Endothelial cell of umbilical vein (primary cell): ENCODE data around the gene MRAP. TPM values are rescaled to one million over a fixed set of nuclear protein-coding genes. Genes with fewer than 3 reads are reported as not detected.

ENCODE experiments used
- BruUV-seq: library from RNA; stranded (reverse); fragments of 400-500 nt; replicated peaks from 2 replicates; lab custom pipeline; 2021; lab: Mats Ljungman, UMichigan
- CTCF ChIA-PET: fragments of 300-600, 350-600 bp; sonication (Branson Sonifier 250); formaldehyde crosslinking; loops from one replicate; lab custom pipeline; 2021; ENCODE audit warnings: antibody characterized with exemption, inconsistent platforms; lab: Charles Lee
- POLR2A ChIA-PET: fragments of 300-600, 350-600 bp; sonication (Branson Sonifier 250); formaldehyde crosslinking; loops from one replicate; lab custom pipeline; 2021; ENCODE audit warnings: antibody characterized with exemption, inconsistent platforms; lab: Charles Lee
- DNase-seq: peaks from one replicate; pipeline ENCODE4 v3.0.0-alpha.2; 2011; ENCODE audit warnings: low read depth, low spot score
- FAIRE-seq: peaks from 2 replicates; lab custom pipeline; 2011; peaks lifted over from hg19 to GRCh38; lab: Jason Lieb, UNC
- H2AFZ ChIP-seq: 2 replicates; pipeline ENCODE4 v1.6.0; 2012; ENCODE audit warnings: low read depth, low read length, control low read depth, inconsistent platforms
- H3K27ac ChIP-seq: 2 replicates; pipeline ENCODE4 v1.5.1; 2011; ENCODE audit warnings: low read depth, mild to moderate bottlenecking, control low read depth, low read length, moderate library complexity; ENCODE audit not compliant: insufficient read depth
- H3K27me3 ChIP-seq, 2 experiments: 2 replicates each; pipeline versions ENCODE4 v1.6.0 to v1.6.1; 2011; ENCODE audit warnings: low read length in 2 of 2, mixed read lengths in 1 of 2; ENCODE audit not compliant: control insufficient read depth in 2 of 2, insufficient read depth in 2 of 2
- H3K36me3 ChIP-seq, 2 experiments: 2 replicates in 1 of 2; 3 replicates in 1 of 2; pipeline ENCODE4 v1.5.1; 2011; ENCODE audit warnings: low read length in 2 of 2, mild to moderate bottlenecking in 1 of 2, moderate library complexity in 1 of 2; ENCODE audit not compliant: control insufficient read depth in 2 of 2, insufficient read depth in 2 of 2; ENCODE audit errors: extremely low read depth in 1 of 2
- H3K4me1 ChIP-seq: 3 replicates; pipeline ENCODE4 v1.5.1; 2011; ENCODE audit warnings: mild to moderate bottlenecking, low read length; ENCODE audit not compliant: control insufficient read depth, insufficient read depth; ENCODE audit errors: extremely low read depth
- H3K4me2 ChIP-seq: 2 replicates; pipeline ENCODE4 v1.6.1; 2011; ENCODE audit warnings: low read length, control low read depth, mixed read lengths; ENCODE audit not compliant: insufficient read depth
- H3K4me3 ChIP-seq, 3 experiments: fragments of 200-600 bp in 1 of 3; sonication (generic), shearing (Covaris generic) in 1 of 3; replicated peaks in 1 of 3; 2 replicates each; pipeline ENCODE4 v1.5.1; 2011 to 2016; ENCODE audit warnings: control low read depth in 3 of 3, low read length in 3 of 3, mild to moderate bottlenecking in 2 of 3, inconsistent platforms in 1 of 3, low read depth in 1 of 3, moderate library complexity in 1 of 3; ENCODE audit not compliant: insufficient read depth in 1 of 3
- H3K79me2 ChIP-seq: 2 replicates; pipeline ENCODE4 v1.6.0; 2012; ENCODE audit warnings: low read length, inconsistent platforms; ENCODE audit not compliant: control insufficient read depth, insufficient read depth
- H3K9ac ChIP-seq: replicated peaks from 2 replicates; pipeline ENCODE3; 2011; ENCODE audit warnings: low read length, control low read depth; ENCODE audit not compliant: insufficient read depth; ENCODE audit errors: extremely low read depth
- H3K9me1 ChIP-seq: replicated peaks from 3 replicates; pipeline ENCODE4 v1.6.0; 2011; ENCODE audit warnings: mild to moderate bottlenecking, low read length; ENCODE audit not compliant: control insufficient read depth, insufficient read depth; ENCODE audit errors: extremely low read depth
- H3K9me3 ChIP-seq: replicated peaks from 2 replicates; pipeline ENCODE4 v1.5.1; 2012; ENCODE audit warnings: low read length, inconsistent platforms; ENCODE audit not compliant: control insufficient read depth, insufficient read depth
- H4K20me1 ChIP-seq: replicated peaks from 2 replicates; pipeline ENCODE3; 2011; ENCODE audit warnings: mild to moderate bottlenecking, low read length; ENCODE audit not compliant: control insufficient read depth, insufficient read depth; ENCODE audit errors: extremely low read depth
- CTCF ChIP-seq, 2 donors: IDR thresholded peaks; 1 replicate in 1 of 2; 2 replicates in 1 of 2; pipeline ENCODE4 v1.5.1; 2011; ENCODE audit warnings: low read length in 2 of 2, mild to moderate bottlenecking in 2 of 2, moderate library complexity in 2 of 2, control low read depth in 1 of 2, inconsistent platforms in 1 of 2, low read depth in 1 of 2; ENCODE audit not compliant: insufficient read depth in 1 of 2; ENCODE audit errors: extremely low read depth in 1 of 2
- EZH2 ChIP-seq: IDR thresholded peaks from 2 replicates; pipeline ENCODE4 v1.6.1; 2012; ENCODE audit warnings: borderline replicate concordance, low read depth, mild to moderate bottlenecking, moderate library complexity, low read length, inconsistent platforms; ENCODE audit not compliant: severe bottlenecking
- FOS ChIP-seq: IDR thresholded peaks from 2 replicates; pipeline ENCODE4 v1.6.1; 2011; ENCODE audit warnings: mild to moderate bottlenecking, low read length, moderate library complexity, borderline replicate concordance; ENCODE audit not compliant: insufficient read depth
- GATA2 ChIP-seq: IDR thresholded peaks from 2 replicates; pipeline ENCODE4 v1.7.0; 2011; ENCODE audit warnings: low read depth, mild to moderate bottlenecking, moderate library complexity, mixed read lengths, low read length; ENCODE audit not compliant: insufficient read length, insufficient read depth
- JUN ChIP-seq: IDR thresholded peaks from 2 replicates; pipeline ENCODE4 v1.6.1; 2011; ENCODE audit warnings: borderline replicate concordance, low read depth; ENCODE audit not compliant: insufficient read length, insufficient read depth
- MAX ChIP-seq: IDR thresholded peaks from 2 replicates; pipeline ENCODE4 v1.6.1; 2011; ENCODE audit not compliant: insufficient read depth, insufficient read length
- MYC ChIP-seq: IDR thresholded peaks from one replicate; pipeline ENCODE4 v1.6.1; 2011; ENCODE audit warnings: mild to moderate bottlenecking, low read depth, low read length
- POLR2A ChIP-seq: IDR thresholded peaks from 2 replicates; pipeline ENCODE4 v1.6.1; 2012; ENCODE audit warnings: low read depth, mild to moderate bottlenecking, control low read depth, low read length
- POLR2AphosphoS5 ChIP-seq: IDR thresholded peaks from 2 replicates; pipeline ENCODE4 v1.6.1; 2012; ENCODE audit warnings: low read depth, mild to moderate bottlenecking, control low read depth, low read length, moderate library complexity; ENCODE audit not compliant: insufficient read depth
- dilution Hi-C: fragments of 300-500 bp; cut with MboI; formaldehyde crosslinking; loops from one replicate; pipeline ENCODE4 v1.15.0; 2019; ENCODE audit warnings: low sequenced_read_pairs; ENCODE audit not compliant: extremely low pct_ligation_motif_present
- intact Hi-C: fragments of 100-400 bp; cut with micrococcal nuclease; formaldehyde crosslinking; loops from one replicate; pipeline ENCODE4 v1.10.0; 2022
- polyA plus RNA-seq, 4 experiments: library from polyadenylated mRNA; depleted of rRNA in 3 of 4; stranded (reverse) in 3 of 4; unstranded in 1 of 4; fragments of >200 nt; gene quantifications; 2 replicates each; pipeline versions ENCODE4 v1.2.1 to v1.2.3, GENCODE V29; 2011 to 2012; ENCODE audit warnings: missing spikeins in 1 of 4
- total RNA-seq: library from RNA; stranded (reverse); gene quantifications from 2 replicates; pipeline ENCODE4 v1.2.3, GENCODE V29; 2021

The MRAP gene
- total and polyA plus RNA-seq, 2 donors (not counting 3 experiments of a cell fraction or from before 2014, with no cell fraction given): not detected

GRCh38 chr21:32333953-32334673 is 35.5 kb downstream of the MRAP start:
- peak; percentile 57 for FAIRE-seq
- ChIA-PET CTCF (no interaction called here), POLR2A (no interaction called here)
- TF ChIP-seq FOS (no peak), EZH2 (no peak), MYC (no peak), CTCF (IDR thresholded peaks at IDR 0.05; ENCODE audit: extremely low read depth in 1 of 2, insufficient read depth in 1 of 2, low read depth in 1 of 2, low read length in 2 of 2) (no peak), GATA2 (no peak), POLR2AphosphoS5 (no peak), POLR2A (no peak), MAX (no peak), JUN (no peak)
- Histone ChIP-seq H3K4me3 (no peak overlapping the region), H3K27me3 (no peaks in the 10 kb centered on the region), H3K4me2 (no peak overlapping the region), H3K4me1 (peaks cover 19% of the 10 kb centered on the region), H2AFZ (no peak overlapping the region), H4K20me1 (no peaks in the 10 kb centered on the region), H3K36me3 (peaks cover 15 to 39% of the 10 kb centered on the region in 2 experiments), H3K9me1 (no peaks in the 10 kb centered on the region), H3K79me2 (no peaks in the 10 kb centered on the region), H3K27ac (no peak overlapping the region), H3K9ac (no peak overlapping the region), H3K9me3 (no peaks in the 10 kb centered on the region)
- intact Hi-C loops (no loop called here), dilution Hi-C loops (no loop called here)
- BruUV-seq: no TSS peak
- no peak for DNase-seq
